ENCODE measurements around the gene DACH1. TPM values are rescaled to one million over a fixed set of nuclear protein-coding genes. Genes with fewer than 3 reads are reported as not detected.
A peak's percentile ranks its signal among the peaks of the same experiment; 100 is the strongest.

The DACH1 gene
- total and polyA plus RNA-seq, 2 donors from 2014 or later = 5.3 to 10.4 TPM

DNA sequence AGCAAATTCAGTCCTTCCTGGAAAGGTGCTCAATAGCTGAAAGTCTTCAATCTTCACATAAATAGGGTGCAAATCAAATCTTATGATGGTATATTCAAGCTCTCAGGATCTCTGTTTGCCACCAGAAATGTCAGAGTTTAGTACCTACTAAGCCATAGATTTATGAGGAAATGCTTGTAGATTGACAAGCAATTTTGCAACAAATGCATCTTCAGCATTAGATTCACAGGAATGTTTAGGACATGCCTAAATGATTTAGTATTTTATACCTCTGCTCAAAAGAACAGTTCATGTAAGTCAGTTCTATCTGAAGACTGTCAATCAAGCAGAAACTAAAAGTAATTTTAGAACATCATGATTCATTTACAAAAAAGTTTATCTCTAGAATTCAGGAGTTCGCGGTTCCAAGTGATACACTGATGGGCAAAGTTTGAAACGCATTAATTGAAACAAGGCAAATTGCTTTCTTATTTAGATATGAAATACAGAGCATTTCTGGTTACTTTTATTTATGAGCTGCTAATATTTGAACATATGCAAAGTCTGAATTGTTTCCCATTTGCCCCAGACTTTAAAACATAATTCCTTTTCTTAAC lies 65.7 kb downstream of the DACH1 start:
- H3K9ac ChIP-seq (ENCODE audit: low read length in 3 of 3) = no peak overlapping the region
- H3K27me3 ChIP-seq (ENCODE audit: control insufficient read depth, insufficient read depth, low read length) = no peaks in the 10 kb centered on the region
- no peak overlapping the region for H3K4me3 ChIP-seq (ENCODE audit: low read length in 3 of 3)
- H3K27ac ChIP-seq (ENCODE audit: low read depth in 2 of 2, low read length in 2 of 2) = no peak overlapping the region
- intact Hi-C loops (cut with DNase I) = no loop called here
- TF ChIP-seq, protein P1, sequence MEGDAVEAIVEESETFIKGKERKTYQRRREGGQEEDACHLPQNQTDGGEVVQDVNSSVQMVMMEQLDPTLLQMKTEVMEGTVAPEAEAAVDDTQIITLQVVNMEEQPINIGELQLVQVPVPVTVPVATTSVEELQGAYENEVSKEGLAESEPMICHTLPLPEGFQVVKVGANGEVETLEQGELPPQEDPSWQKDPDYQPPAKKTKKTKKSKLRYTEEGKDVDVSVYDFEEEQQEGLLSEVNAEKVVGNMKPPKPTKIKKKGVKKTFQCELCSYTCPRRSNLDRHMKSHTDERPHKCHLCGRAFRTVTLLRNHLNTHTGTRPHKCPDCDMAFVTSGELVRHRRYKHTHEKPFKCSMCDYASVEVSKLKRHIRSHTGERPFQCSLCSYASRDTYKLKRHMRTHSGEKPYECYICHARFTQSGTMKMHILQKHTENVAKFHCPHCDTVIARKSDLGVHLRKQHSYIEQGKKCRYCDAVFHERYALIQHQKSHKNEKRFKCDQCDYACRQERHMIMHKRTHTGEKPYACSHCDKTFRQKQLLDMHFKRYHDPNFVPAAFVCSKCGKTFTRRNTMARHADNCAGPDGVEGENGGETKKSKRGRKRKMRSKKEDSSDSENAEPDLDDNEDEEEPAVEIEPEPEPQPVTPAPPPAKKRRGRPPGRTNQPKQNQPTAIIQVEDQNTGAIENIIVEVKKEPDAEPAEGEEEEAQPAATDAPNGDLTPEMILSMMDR (IDR thresholded peaks at IDR 0.05; ENCODE audit: borderline replicate concordance, extremely low read depth, insufficient read depth) = no peak
- no peaks in the 10 kb centered on the region for H3K36me3 ChIP-seq (ENCODE audit: control insufficient read depth in 2 of 3, insufficient read depth in 3 of 3, low read length in 3 of 3)
- DNase-seq (no peak), FAIRE-seq (no peak)
- H3K9me3 ChIP-seq (ENCODE audit: control insufficient read depth in 2 of 3, insufficient read depth in 1 of 3, low read length in 3 of 3) = no peaks in the 10 kb centered on the region
- H3K4me1 ChIP-seq (ENCODE audit: control insufficient read depth in 2 of 3, insufficient read depth in 2 of 3, low read depth in 1 of 3, low read length in 3 of 3) = no peaks in the 10 kb centered on the region

DNA sequence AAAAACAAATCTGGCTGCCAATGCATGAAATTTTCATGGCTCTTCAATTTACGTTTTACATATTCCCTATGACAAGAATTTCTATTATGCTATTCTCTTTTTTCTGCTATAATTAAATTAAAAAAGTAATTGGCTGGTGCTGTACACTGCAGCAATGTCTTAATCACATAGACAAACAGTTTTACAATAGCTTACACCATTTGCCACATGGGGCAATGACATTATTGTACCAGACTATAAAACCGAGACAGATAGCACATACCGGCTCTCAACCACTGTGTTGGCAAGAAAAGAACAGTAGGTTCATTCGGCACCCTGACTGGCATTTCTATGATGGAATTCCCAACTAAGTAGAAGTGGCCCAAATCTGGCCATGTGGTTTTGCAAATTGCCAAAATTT lies 67.7 kb downstream of the DACH1 start:
- H3K4me1 ChIP-seq (ENCODE audit: control insufficient read depth in 2 of 3, insufficient read depth in 2 of 3, low read depth in 1 of 3, low read length in 3 of 3) = no peaks in the 10 kb centered on the region
- FAIRE-seq (no peak), DNase-seq (no peak)
- no peak overlapping the region for H3K27ac ChIP-seq (ENCODE audit: low read depth in 2 of 2, low read length in 2 of 2)
- no peak overlapping the region for H3K9ac ChIP-seq (ENCODE audit: low read length in 3 of 3)
- intact Hi-C loops (cut with DNase I) = no loop called here
- no peak overlapping the region for H3K4me3 ChIP-seq (ENCODE audit: low read length in 3 of 3)
- no peaks in the 10 kb centered on the region for H3K36me3 ChIP-seq (ENCODE audit: control insufficient read depth in 2 of 3, insufficient read depth in 3 of 3, low read length in 3 of 3)
- H3K9me3 ChIP-seq (ENCODE audit: control insufficient read depth in 2 of 3, insufficient read depth in 1 of 3, low read length in 3 of 3) = no peaks in the 10 kb centered on the region
- H3K27me3 ChIP-seq (ENCODE audit: control insufficient read depth, insufficient read depth, low read length) = no peaks in the 10 kb centered on the region
- TF ChIP-seq, protein P1 (IDR thresholded peaks at IDR 0.05; ENCODE audit: borderline replicate concordance, extremely low read depth, insufficient read depth) = no peak

DNA sequence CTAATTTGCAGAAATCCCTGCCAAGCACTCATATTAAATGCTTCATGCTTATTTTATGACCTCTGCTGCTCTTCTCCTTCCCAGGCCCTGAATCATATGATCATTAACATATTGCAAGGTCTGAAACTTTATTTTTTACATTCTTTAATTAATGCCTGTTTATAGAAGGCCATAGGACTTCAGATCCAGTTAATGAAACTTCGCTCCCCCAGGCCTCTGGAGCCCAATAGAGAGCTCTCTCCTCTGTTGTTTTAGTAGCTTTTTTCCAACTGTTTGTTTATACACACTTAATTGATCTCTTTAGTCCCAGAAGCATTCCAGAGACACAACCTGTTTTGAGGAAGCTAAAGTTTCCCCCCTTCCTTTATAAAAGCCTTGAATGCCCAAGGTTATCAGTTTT lies 68.3 kb downstream of the DACH1 start:
- Histone ChIP-seq H3K36me3 (ENCODE audit: control insufficient read depth in 2 of 3, insufficient read depth in 3 of 3, low read length in 3 of 3) (no peaks in the 10 kb centered on the region), H3K4me3 (ENCODE audit: low read length in 3 of 3) (no peak overlapping the region), H3K4me1 (ENCODE audit: control insufficient read depth in 2 of 3, insufficient read depth in 2 of 3, low read depth in 1 of 3, low read length in 3 of 3) (no peaks in the 10 kb centered on the region), H3K9ac (ENCODE audit: low read length in 3 of 3) (no peak overlapping the region), H3K27me3 (ENCODE audit: control insufficient read depth, insufficient read depth, low read length) (no peaks in the 10 kb centered on the region), H3K27ac (ENCODE audit: low read depth in 2 of 2, low read length in 2 of 2) (no peak overlapping the region), H3K9me3 (ENCODE audit: control insufficient read depth in 2 of 3, insufficient read depth in 1 of 3, low read length in 3 of 3) (no peaks in the 10 kb centered on the region)
- intact Hi-C loops (cut with DNase I) = no loop called here
- FAIRE-seq (no peak), DNase-seq (peak in 2 of 5 donors; percentile 53 to 67)
- TF ChIP-seq, protein P1 (IDR thresholded peaks at IDR 0.05; ENCODE audit: borderline replicate concordance, extremely low read depth, insufficient read depth) = no peak

DNA sequence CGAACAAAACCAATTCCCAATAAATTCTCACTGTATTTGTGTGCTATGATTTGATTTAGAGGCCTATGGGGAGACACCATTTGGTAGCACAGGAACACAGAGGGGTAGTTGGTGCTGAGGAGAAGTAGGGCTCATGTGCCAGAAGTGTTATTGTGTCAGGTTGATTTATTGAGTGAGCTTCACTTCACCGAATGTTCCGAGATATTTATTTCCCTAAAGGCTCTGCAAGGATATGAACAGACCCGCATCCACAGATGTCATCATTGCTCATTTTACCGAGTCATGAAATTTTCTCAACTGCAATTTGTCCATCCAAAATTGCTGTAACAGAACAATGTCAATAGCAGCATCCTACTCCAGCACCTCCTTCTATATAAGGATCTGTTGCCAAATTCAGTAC lies 69.5 kb downstream of the DACH1 start:
- Histone ChIP-seq H3K9ac (ENCODE audit: low read length in 3 of 3) (no peak overlapping the region), H3K9me3 (ENCODE audit: control insufficient read depth in 2 of 3, insufficient read depth in 1 of 3, low read length in 3 of 3) (no peaks in the 10 kb centered on the region), H3K4me1 (ENCODE audit: control insufficient read depth in 2 of 3, insufficient read depth in 2 of 3, low read depth in 1 of 3, low read length in 3 of 3) (no peaks in the 10 kb centered on the region), H3K4me3 (ENCODE audit: low read length in 3 of 3) (no peak overlapping the region), H3K27me3 (ENCODE audit: control insufficient read depth, insufficient read depth, low read length) (no peaks in the 10 kb centered on the region), H3K36me3 (ENCODE audit: control insufficient read depth in 2 of 3, insufficient read depth in 3 of 3, low read length in 3 of 3) (no peaks in the 10 kb centered on the region), H3K27ac (ENCODE audit: low read depth in 2 of 2, low read length in 2 of 2) (no peak overlapping the region)
- intact Hi-C loops (cut with DNase I) = no loop called here
- TF ChIP-seq, protein P1 (IDR thresholded peaks at IDR 0.05; ENCODE audit: borderline replicate concordance, extremely low read depth, insufficient read depth) = no peak
- FAIRE-seq (no peak), DNase-seq (peak in 3 of 5 donors; percentile 24 to 78 (median 50))
